Astrocyte of the cerebellum (primary cell): ENCODE measurements around the gene PRKCE.

Experiments
- DNase-seq: peaks from one replicate; pipeline ENCODE4 v3.0.0-alpha.2; 2011; ENCODE audit warnings: low read depth
- H3K4me3 ChIP-seq: 2 replicates; pipeline ENCODE4 v1.5.1; 2011; ENCODE audit warnings: mild to moderate bottlenecking, low read depth, low read length, moderate library complexity
- in situ Hi-C: cut with HindIII; loops from 2 replicates; pipeline ENCODE4 v1.10.0; 2017; ENCODE audit warnings: low sequenced_read_pairs
- TF ChIP-seq, protein P1 (sequence below): IDR thresholded peaks from 2 replicates; pipeline ENCODE4 v1.5.1; 2012; ENCODE audit warnings: low read length, low read depth, moderate library complexity, mild to moderate bottlenecking; ENCODE audit errors: missing control alignments

PRKCE gene

GRCh38 chr2:46230677-46231425, 579.4 kb downstream of the PRKCE start:
- TF ChIP-seq, protein P1, sequence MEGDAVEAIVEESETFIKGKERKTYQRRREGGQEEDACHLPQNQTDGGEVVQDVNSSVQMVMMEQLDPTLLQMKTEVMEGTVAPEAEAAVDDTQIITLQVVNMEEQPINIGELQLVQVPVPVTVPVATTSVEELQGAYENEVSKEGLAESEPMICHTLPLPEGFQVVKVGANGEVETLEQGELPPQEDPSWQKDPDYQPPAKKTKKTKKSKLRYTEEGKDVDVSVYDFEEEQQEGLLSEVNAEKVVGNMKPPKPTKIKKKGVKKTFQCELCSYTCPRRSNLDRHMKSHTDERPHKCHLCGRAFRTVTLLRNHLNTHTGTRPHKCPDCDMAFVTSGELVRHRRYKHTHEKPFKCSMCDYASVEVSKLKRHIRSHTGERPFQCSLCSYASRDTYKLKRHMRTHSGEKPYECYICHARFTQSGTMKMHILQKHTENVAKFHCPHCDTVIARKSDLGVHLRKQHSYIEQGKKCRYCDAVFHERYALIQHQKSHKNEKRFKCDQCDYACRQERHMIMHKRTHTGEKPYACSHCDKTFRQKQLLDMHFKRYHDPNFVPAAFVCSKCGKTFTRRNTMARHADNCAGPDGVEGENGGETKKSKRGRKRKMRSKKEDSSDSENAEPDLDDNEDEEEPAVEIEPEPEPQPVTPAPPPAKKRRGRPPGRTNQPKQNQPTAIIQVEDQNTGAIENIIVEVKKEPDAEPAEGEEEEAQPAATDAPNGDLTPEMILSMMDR, result no peak
- DNase-seq, result no peak
- in situ Hi-C loops, result no loop called here
- no peak overlapping the region for H3K4me3 ChIP-seq

GRCh38 chr2:46231721-46232120, 580.2 kb downstream of the PRKCE start:
- H3K4me3 ChIP-seq, result no peak overlapping the region
- TF ChIP-seq, protein P1, result no peak
- in situ Hi-C loops, result no loop called here
- no peak for DNase-seq

GRCh38 chr2:46232860-46233259, 581.4 kb downstream of the PRKCE start:
- TF ChIP-seq, protein P1, result no peak
- no peak overlapping the region for H3K4me3 ChIP-seq
- DNase-seq, result no peak
- in situ Hi-C loops, result no loop called here

- in situ Hi-C loops, result loop anchor here (5.0 kb wide), 2 partner anchors 36 to 91 kb away; no protein-coding TSS in a partner anchor
- TF ChIP-seq, protein P1, result no peak
- no peak for DNase-seq
- no peak overlapping the region for H3K4me3 ChIP-seq
Observed at GRCh38 chr2:46236006-46236875, 584.8 kb downstream of the PRKCE start.

GRCh38 chr2:46236876-46237859, 585.7 kb downstream of the PRKCE start:
- TF ChIP-seq, protein P1, result no peak
- in situ Hi-C loops, result loop anchor here (5.0 kb wide), 2 partner anchors 35 to 90 kb away; no protein-coding TSS in a partner anchor
- no peak overlapping the region for H3K4me3 ChIP-seq

More at GRCh38 chr2:46236876-46237859, 585.7 kb downstream of the PRKCE start:
- DNase-seq, result no peak
